Measurements from ENCODE around the gene TPO.

Gene TPO

GRCh38 chr2:1459727-1460126, 46.5 kb downstream of the TPO start:
- Histone ChIP-seq H3K27ac (ENCODE audit: low read depth, low read length) (no peak overlapping the region), H3K27me3 (ENCODE audit: control insufficient read depth in 1 of 2, insufficient read depth in 2 of 2, low read length in 2 of 2) (no peaks in the 10 kb centered on the region), H3K36me3 (ENCODE audit: control insufficient read depth in 1 of 2, insufficient read depth in 2 of 2, low read length in 2 of 2) (no peaks in the 10 kb centered on the region), H3K4me3 (ENCODE audit: low read depth in 1 of 2, low read length in 2 of 2) (no peak overlapping the region), H3K9me3 (ENCODE audit: control insufficient read depth in 1 of 2, low read length in 2 of 2) (peaks cover 0 to 5% of the 10 kb centered on the region in 2 donors), H3K9ac (ENCODE audit: low read depth in 1 of 2, low read length in 2 of 2) (no peak overlapping the region), H3K4me1 (ENCODE audit: control insufficient read depth in 1 of 2, insufficient read depth in 2 of 2, low read length in 2 of 2) (no peaks in the 10 kb centered on the region)

- Histone ChIP-seq H3K27me3 (ENCODE audit: control insufficient read depth in 1 of 2, insufficient read depth in 2 of 2, low read length in 2 of 2) (no peaks in the 10 kb centered on the region), H3K27ac (ENCODE audit: low read depth, low read length) (no peak overlapping the region), H3K36me3 (ENCODE audit: control insufficient read depth in 1 of 2, insufficient read depth in 2 of 2, low read length in 2 of 2) (no peaks in the 10 kb centered on the region), H3K4me3 (ENCODE audit: low read depth in 1 of 2, low read length in 2 of 2) (no peak overlapping the region), H3K9ac (ENCODE audit: low read depth in 1 of 2, low read length in 2 of 2) (no peak overlapping the region), H3K9me3 (ENCODE audit: control insufficient read depth in 1 of 2, low read length in 2 of 2) (peaks cover 0 to 5% of the 10 kb centered on the region in 2 donors), H3K4me1 (ENCODE audit: control insufficient read depth in 1 of 2, insufficient read depth in 2 of 2, low read length in 2 of 2) (no peaks in the 10 kb centered on the region)
Measured at GRCh38 chr2:1460851-1461418, 47.7 kb downstream of the TPO start.

GRCh38 chr2:1461507-1462390, 48.5 kb downstream of the TPO start:
- Histone ChIP-seq H3K36me3 (ENCODE audit: control insufficient read depth in 1 of 2, insufficient read depth in 2 of 2, low read length in 2 of 2) (no peaks in the 10 kb centered on the region), H3K4me3 (ENCODE audit: low read depth in 1 of 2, low read length in 2 of 2) (no peak overlapping the region), H3K27ac (ENCODE audit: low read depth, low read length) (no peak overlapping the region), H3K9ac (ENCODE audit: low read depth in 1 of 2, low read length in 2 of 2) (no peak overlapping the region), H3K4me1 (ENCODE audit: control insufficient read depth in 1 of 2, insufficient read depth in 2 of 2, low read length in 2 of 2) (no peaks in the 10 kb centered on the region), H3K9me3 (ENCODE audit: control insufficient read depth in 1 of 2, low read length in 2 of 2) (peaks cover 0 to 5% of the 10 kb centered on the region in 2 donors), H3K27me3 (ENCODE audit: control insufficient read depth in 1 of 2, insufficient read depth in 2 of 2, low read length in 2 of 2) (no peaks in the 10 kb centered on the region)

- H3K36me3 ChIP-seq (ENCODE audit: control insufficient read depth in 1 of 2, insufficient read depth in 2 of 2, low read length in 2 of 2) = no peaks in the 10 kb centered on the region
- H3K9me3 ChIP-seq (ENCODE audit: control insufficient read depth in 1 of 2, low read length in 2 of 2) = no peaks in the 10 kb centered on the region
- no peak overlapping the region for H3K4me3 ChIP-seq (ENCODE audit: low read depth in 1 of 2, low read length in 2 of 2)
- no peak overlapping the region for H3K9ac ChIP-seq (ENCODE audit: low read depth in 1 of 2, low read length in 2 of 2)
- no peaks in the 10 kb centered on the region for H3K4me1 ChIP-seq (ENCODE audit: control insufficient read depth in 1 of 2, insufficient read depth in 2 of 2, low read length in 2 of 2)
- H3K27me3 ChIP-seq (ENCODE audit: control insufficient read depth in 1 of 2, insufficient read depth in 2 of 2, low read length in 2 of 2) = no peaks in the 10 kb centered on the region
- H3K27ac ChIP-seq (ENCODE audit: low read depth, low read length) = no peak overlapping the region
Measured at GRCh38 chr2:1462994-1463393, 49.7 kb downstream of the TPO start.

- Histone ChIP-seq H3K9me3 (ENCODE audit: control insufficient read depth in 1 of 2, low read length in 2 of 2) (no peaks in the 10 kb centered on the region), H3K4me3 (ENCODE audit: low read depth in 1 of 2, low read length in 2 of 2) (no peak overlapping the region), H3K27me3 (ENCODE audit: control insufficient read depth in 1 of 2, insufficient read depth in 2 of 2, low read length in 2 of 2) (no peaks in the 10 kb centered on the region), H3K4me1 (ENCODE audit: control insufficient read depth in 1 of 2, insufficient read depth in 2 of 2, low read length in 2 of 2) (no peaks in the 10 kb centered on the region), H3K36me3 (ENCODE audit: control insufficient read depth in 1 of 2, insufficient read depth in 2 of 2, low read length in 2 of 2) (no peaks in the 10 kb centered on the region), H3K27ac (ENCODE audit: low read depth, low read length) (no peak overlapping the region), H3K9ac (ENCODE audit: low read depth in 1 of 2, low read length in 2 of 2) (no peak overlapping the region)
Measured at GRCh38 chr2:1472350-1472749, 59.1 kb downstream of the TPO start.

- Histone ChIP-seq H3K27ac (ENCODE audit: low read depth, low read length) (no peak overlapping the region), H3K36me3 (ENCODE audit: control insufficient read depth in 1 of 2, insufficient read depth in 2 of 2, low read length in 2 of 2) (no peaks in the 10 kb centered on the region), H3K4me3 (ENCODE audit: low read depth in 1 of 2, low read length in 2 of 2) (no peak overlapping the region), H3K9ac (ENCODE audit: low read depth in 1 of 2, low read length in 2 of 2) (no peak overlapping the region), H3K27me3 (ENCODE audit: control insufficient read depth in 1 of 2, insufficient read depth in 2 of 2, low read length in 2 of 2) (no peaks in the 10 kb centered on the region), H3K4me1 (ENCODE audit: control insufficient read depth in 1 of 2, insufficient read depth in 2 of 2, low read length in 2 of 2) (no peaks in the 10 kb centered on the region), H3K9me3 (ENCODE audit: control insufficient read depth in 1 of 2, low read length in 2 of 2) (no peaks in the 10 kb centered on the region)
Measured at GRCh38 chr2:1476617-1477195, 63.4 kb downstream of the TPO start.

GRCh38 chr2:1477196-1478040, 64.2 kb downstream of the TPO start:
- H3K36me3 ChIP-seq (ENCODE audit: control insufficient read depth in 1 of 2, insufficient read depth in 2 of 2, low read length in 2 of 2) = no peaks in the 10 kb centered on the region
- no peaks in the 10 kb centered on the region for H3K4me1 ChIP-seq (ENCODE audit: control insufficient read depth in 1 of 2, insufficient read depth in 2 of 2, low read length in 2 of 2)
- no peaks in the 10 kb centered on the region for H3K9me3 ChIP-seq (ENCODE audit: control insufficient read depth in 1 of 2, low read length in 2 of 2)
- H3K27me3 ChIP-seq (ENCODE audit: control insufficient read depth in 1 of 2, insufficient read depth in 2 of 2, low read length in 2 of 2) = no peaks in the 10 kb centered on the region
- H3K9ac ChIP-seq (ENCODE audit: low read depth in 1 of 2, low read length in 2 of 2) = no peak overlapping the region
- no peak overlapping the region for H3K4me3 ChIP-seq (ENCODE audit: low read depth in 1 of 2, low read length in 2 of 2)
- no peak overlapping the region for H3K27ac ChIP-seq (ENCODE audit: low read depth, low read length)

- Histone ChIP-seq H3K4me1 (ENCODE audit: control insufficient read depth in 1 of 2, insufficient read depth in 2 of 2, low read length in 2 of 2) (no peaks in the 10 kb centered on the region), H3K27ac (ENCODE audit: low read depth, low read length) (no peak overlapping the region), H3K9ac (ENCODE audit: low read depth in 1 of 2, low read length in 2 of 2) (no peak overlapping the region), H3K4me3 (ENCODE audit: low read depth in 1 of 2, low read length in 2 of 2) (no peak overlapping the region), H3K27me3 (ENCODE audit: control insufficient read depth in 1 of 2, insufficient read depth in 2 of 2, low read length in 2 of 2) (no peaks in the 10 kb centered on the region), H3K9me3 (ENCODE audit: control insufficient read depth in 1 of 2, low read length in 2 of 2) (no peaks in the 10 kb centered on the region), H3K36me3 (ENCODE audit: control insufficient read depth in 1 of 2, insufficient read depth in 2 of 2, low read length in 2 of 2) (no peaks in the 10 kb centered on the region)
Measured at GRCh38 chr2:1478311-1479305, 65.3 kb downstream of the TPO start.

GRCh38 chr2:1479346-1479745, 66.1 kb downstream of the TPO start:
- H3K4me1 ChIP-seq (ENCODE audit: control insufficient read depth in 1 of 2, insufficient read depth in 2 of 2, low read length in 2 of 2) = no peaks in the 10 kb centered on the region
- H3K36me3 ChIP-seq (ENCODE audit: control insufficient read depth in 1 of 2, insufficient read depth in 2 of 2, low read length in 2 of 2) = no peaks in the 10 kb centered on the region
- H3K4me3 ChIP-seq (ENCODE audit: low read depth in 1 of 2, low read length in 2 of 2) = no peak overlapping the region
- H3K9me3 ChIP-seq (ENCODE audit: control insufficient read depth in 1 of 2, low read length in 2 of 2) = no peaks in the 10 kb centered on the region
- no peaks in the 10 kb centered on the region for H3K27me3 ChIP-seq (ENCODE audit: control insufficient read depth in 1 of 2, insufficient read depth in 2 of 2, low read length in 2 of 2)
- H3K27ac ChIP-seq (ENCODE audit: low read depth, low read length) = no peak overlapping the region
- H3K9ac ChIP-seq (ENCODE audit: low read depth in 1 of 2, low read length in 2 of 2) = no peak overlapping the region

Measured in duodenal mucosa (tissue), 2 donors.